Neural cell (in vitro differentiated cells): ENCODE data around the gene ROR1. TPM values are rescaled to one million over a fixed set of nuclear protein-coding genes. Genes with fewer than 3 reads are reported as not detected.

Experiments
- H2AFZ ChIP-seq: fragments of 200-600, 300-800 bp; sonication (generic), shearing (Covaris generic); 2 replicates; pipeline ENCODE4 v1.6.0; 2014; ENCODE audit warnings: low read depth, mild to moderate bottlenecking, antibody characterized with exemption, low read length, moderate library complexity
- H3F3A ChIP-seq: fragments of 200-600 bp; shearing (Covaris generic); 2 replicates; pipeline ENCODE4 v1.6.1; 2016; ENCODE audit warnings: mild to moderate bottlenecking, moderate library complexity, mixed read lengths, antibody characterized with exemption, low read length; ENCODE audit not compliant: insufficient read depth, poor library complexity, severe bottlenecking
- H3K27ac ChIP-seq: fragments of 200-600, 300-800 bp; sonication (generic), shearing (Covaris generic); 2 replicates; pipeline ENCODE4 v1.5.1; 2014; ENCODE audit warnings: mild to moderate bottlenecking, low read length, moderate library complexity
- H3K27me3 ChIP-seq: fragments of 300-800, 200-600 bp; sonication (generic), shearing (Covaris generic); 2 replicates; pipeline ENCODE4 v1.6.0; 2014; ENCODE audit warnings: mild to moderate bottlenecking, low read depth, low read length, moderate library complexity; ENCODE audit not compliant: insufficient read depth
- H3K36me3 ChIP-seq: fragments of 300-800, 200-600 bp; sonication (generic), shearing (Covaris generic); 2 replicates; pipeline ENCODE4 v1.5.1; 2014; ENCODE audit warnings: mild to moderate bottlenecking, antibody characterized with exemption, low read length, moderate library complexity; ENCODE audit not compliant: insufficient read depth
- H3K4me2 ChIP-seq: fragments of 300-800, 200-600 bp; sonication (generic), shearing (Covaris generic); 2 replicates; pipeline ENCODE4 v1.6.0; 2014; ENCODE audit warnings: mild to moderate bottlenecking, low read length
- H3K4me3 ChIP-seq: fragments of 300-800, 200-600 bp; sonication (generic), shearing (Covaris generic); 2 replicates; pipeline ENCODE4 v1.5.1; 2014; ENCODE audit warnings: mild to moderate bottlenecking, low read length, moderate library complexity
- H3K79me2 ChIP-seq: fragments of 200-600 bp; shearing (Covaris generic); replicated peaks from 2 replicates; pipeline ENCODE4 v1.6.0; 2014; ENCODE audit warnings: mild to moderate bottlenecking, low read length, moderate library complexity; ENCODE audit not compliant: insufficient read depth
- H3K9ac ChIP-seq: fragments of 300-800, 200-600 bp; sonication (generic), shearing (Covaris generic); 2 replicates; pipeline ENCODE4 v1.6.1; 2016; ENCODE audit warnings: mild to moderate bottlenecking, low read length, mixed read lengths
- H3K9me2 ChIP-seq: fragments of 200-600 bp; shearing (Covaris generic); 2 replicates; pipeline ENCODE4 v1.6.1; 2016; ENCODE audit warnings: mild to moderate bottlenecking, low read length, mixed read lengths; ENCODE audit not compliant: insufficient read depth
- H3K9me3 ChIP-seq: fragments of 200-600, 300-800 bp; sonication (generic), shearing (Covaris generic); 2 replicates; pipeline ENCODE4 v1.6.1; 2016; ENCODE audit warnings: mild to moderate bottlenecking, mixed run types, low read length, moderate library complexity, mixed read lengths
- H4K20me1 ChIP-seq: fragments of 200-600 bp; shearing (Covaris generic); 2 replicates; pipeline ENCODE4 v1.6.1; 2016; ENCODE audit warnings: mild to moderate bottlenecking, mixed run types; ENCODE audit not compliant: insufficient read depth
- EP300 ChIP-seq: fragments of 450-650 bp; conservative IDR thresholded peaks from 2 replicates; pipeline ENCODE4 v1.6.1; 2014; ENCODE audit warnings: antibody characterized with exemption, mild to moderate bottlenecking, moderate library complexity; ENCODE audit not compliant: poor library complexity, severe bottlenecking
- EZH2 ChIP-seq: fragments of 200-600, 300-800 bp; shearing (Covaris generic), sonication (generic); IDR thresholded peaks from 2 replicates; pipeline ENCODE4 v1.6.1; 2014; ENCODE audit warnings: antibody characterized with exemption, low read length, borderline replicate concordance, mild to moderate bottlenecking; ENCODE audit not compliant: insufficient read depth, poor library complexity, severe bottlenecking
- MXI1 ChIP-seq: fragments of 450-650 bp; conservative IDR thresholded peaks from 2 replicates; pipeline ENCODE4 v1.6.1; 2014; ENCODE audit warnings: antibody characterized with exemption, mild to moderate bottlenecking; ENCODE audit not compliant: poor library complexity, severe bottlenecking
- POLR2AphosphoS5 ChIP-seq: IDR thresholded peaks from 2 replicates; pipeline ENCODE4 v1.6.1; 2012
- RAD21 ChIP-seq: fragments of 450-650 bp; conservative IDR thresholded peaks from 2 replicates; pipeline ENCODE4 v1.6.1; 2014; ENCODE audit warnings: antibody characterized with exemption, mild to moderate bottlenecking, moderate library complexity
- SMC3 ChIP-seq: fragments of 450-650 bp; conservative IDR thresholded peaks from 2 replicates; pipeline ENCODE4 v1.6.1; 2014; ENCODE audit warnings: antibody characterized with exemption, mild to moderate bottlenecking, moderate library complexity; ENCODE audit not compliant: poor library complexity
- TAF1 ChIP-seq: IDR thresholded peaks from 2 replicates; pipeline ENCODE4 v1.6.1; 2012; ENCODE audit warnings: low read depth
- polyA plus RNA-seq: library from polyadenylated mRNA; depleted of rRNA; stranded (reverse); fragments of >200 nt; gene quantifications from 2 replicates; pipeline ENCODE4 v1.2.3, GENCODE V29; 2014
- TF ChIP-seq, protein P1 (sequence below): fragments of 450-650 bp; IDR thresholded peaks from 2 replicates; pipeline ENCODE4 v1.5.1; 2014; ENCODE audit warnings: antibody characterized with exemption, mild to moderate bottlenecking, moderate library complexity; ENCODE audit not compliant: poor library complexity, severe bottlenecking
- TF ChIP-seq, protein P2 (sequence below): IDR thresholded peaks from 2 replicates; pipeline ENCODE4 v1.6.1; 2012; ENCODE audit warnings: borderline replicate concordance

ROR1 gene
- polyA plus RNA-seq, 1 donor from 2014 or later = 0.27 TPM

DNA sequence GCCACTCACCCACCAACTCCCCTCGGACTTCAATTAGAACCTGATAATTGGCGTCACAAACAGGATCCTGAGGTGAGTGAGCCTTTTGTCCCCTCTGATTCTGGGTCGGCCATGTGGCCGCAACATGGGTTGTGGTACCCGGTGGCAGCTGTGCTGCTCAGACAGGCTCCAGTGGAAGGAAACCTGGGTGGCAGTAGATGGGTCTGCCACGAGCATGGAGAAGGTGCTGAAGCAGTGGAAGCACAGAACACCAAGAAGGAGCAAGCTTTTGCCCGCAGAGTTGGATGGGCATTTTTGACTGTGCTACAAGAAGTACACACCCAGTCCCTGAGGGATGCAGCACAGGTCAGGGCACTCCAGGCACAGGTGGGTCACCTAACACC, 413.1 kb downstream of the ROR1 start:
- Histone ChIP-seq H3K9me2 (no peaks in the 10 kb centered on the region), H3K79me2 (no peaks in the 10 kb centered on the region), H3K27me3 (no peaks in the 10 kb centered on the region), H3K9ac (no peak overlapping the region), H3F3A (no peaks in the 10 kb centered on the region), H2AFZ (no peak overlapping the region), H4K20me1 (no peaks in the 10 kb centered on the region), H3K4me3 (no peak overlapping the region), H3K27ac (no peak overlapping the region), H3K36me3 (no peaks in the 10 kb centered on the region), H3K4me2 (no peak overlapping the region), H3K9me3 (no peaks in the 10 kb centered on the region)
- TF ChIP-seq EZH2 (no peak), TAF1 (no peak), SMC3 (no peak), MXI1 (no peak)
- TF ChIP-seq, protein P1, sequence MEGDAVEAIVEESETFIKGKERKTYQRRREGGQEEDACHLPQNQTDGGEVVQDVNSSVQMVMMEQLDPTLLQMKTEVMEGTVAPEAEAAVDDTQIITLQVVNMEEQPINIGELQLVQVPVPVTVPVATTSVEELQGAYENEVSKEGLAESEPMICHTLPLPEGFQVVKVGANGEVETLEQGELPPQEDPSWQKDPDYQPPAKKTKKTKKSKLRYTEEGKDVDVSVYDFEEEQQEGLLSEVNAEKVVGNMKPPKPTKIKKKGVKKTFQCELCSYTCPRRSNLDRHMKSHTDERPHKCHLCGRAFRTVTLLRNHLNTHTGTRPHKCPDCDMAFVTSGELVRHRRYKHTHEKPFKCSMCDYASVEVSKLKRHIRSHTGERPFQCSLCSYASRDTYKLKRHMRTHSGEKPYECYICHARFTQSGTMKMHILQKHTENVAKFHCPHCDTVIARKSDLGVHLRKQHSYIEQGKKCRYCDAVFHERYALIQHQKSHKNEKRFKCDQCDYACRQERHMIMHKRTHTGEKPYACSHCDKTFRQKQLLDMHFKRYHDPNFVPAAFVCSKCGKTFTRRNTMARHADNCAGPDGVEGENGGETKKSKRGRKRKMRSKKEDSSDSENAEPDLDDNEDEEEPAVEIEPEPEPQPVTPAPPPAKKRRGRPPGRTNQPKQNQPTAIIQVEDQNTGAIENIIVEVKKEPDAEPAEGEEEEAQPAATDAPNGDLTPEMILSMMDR = no peak

DNA sequence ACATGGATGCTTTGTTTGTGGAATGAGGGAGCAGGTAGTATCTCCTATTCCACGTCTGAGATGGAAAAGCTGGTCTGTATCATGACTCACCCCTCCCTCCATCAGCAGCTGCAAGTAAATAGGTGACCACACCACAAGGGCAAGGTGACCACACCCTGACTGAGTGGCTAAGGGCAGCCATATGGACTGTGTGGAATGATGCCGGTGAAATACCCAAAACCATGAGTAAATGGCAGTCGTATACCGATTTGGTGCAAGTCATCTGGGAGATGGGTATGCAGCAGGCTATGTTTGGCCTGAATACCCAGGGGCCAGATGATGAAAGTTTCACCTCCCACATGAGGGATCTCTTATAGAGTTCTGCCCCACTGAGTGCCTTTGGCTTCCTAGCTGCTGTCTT, 413.8 kb downstream of the ROR1 start:
- no peak for TF ChIP-seq EP300
- TF ChIP-seq EZH2 = no peak
- no peak for TF ChIP-seq MXI1
- TF ChIP-seq, protein P2, sequence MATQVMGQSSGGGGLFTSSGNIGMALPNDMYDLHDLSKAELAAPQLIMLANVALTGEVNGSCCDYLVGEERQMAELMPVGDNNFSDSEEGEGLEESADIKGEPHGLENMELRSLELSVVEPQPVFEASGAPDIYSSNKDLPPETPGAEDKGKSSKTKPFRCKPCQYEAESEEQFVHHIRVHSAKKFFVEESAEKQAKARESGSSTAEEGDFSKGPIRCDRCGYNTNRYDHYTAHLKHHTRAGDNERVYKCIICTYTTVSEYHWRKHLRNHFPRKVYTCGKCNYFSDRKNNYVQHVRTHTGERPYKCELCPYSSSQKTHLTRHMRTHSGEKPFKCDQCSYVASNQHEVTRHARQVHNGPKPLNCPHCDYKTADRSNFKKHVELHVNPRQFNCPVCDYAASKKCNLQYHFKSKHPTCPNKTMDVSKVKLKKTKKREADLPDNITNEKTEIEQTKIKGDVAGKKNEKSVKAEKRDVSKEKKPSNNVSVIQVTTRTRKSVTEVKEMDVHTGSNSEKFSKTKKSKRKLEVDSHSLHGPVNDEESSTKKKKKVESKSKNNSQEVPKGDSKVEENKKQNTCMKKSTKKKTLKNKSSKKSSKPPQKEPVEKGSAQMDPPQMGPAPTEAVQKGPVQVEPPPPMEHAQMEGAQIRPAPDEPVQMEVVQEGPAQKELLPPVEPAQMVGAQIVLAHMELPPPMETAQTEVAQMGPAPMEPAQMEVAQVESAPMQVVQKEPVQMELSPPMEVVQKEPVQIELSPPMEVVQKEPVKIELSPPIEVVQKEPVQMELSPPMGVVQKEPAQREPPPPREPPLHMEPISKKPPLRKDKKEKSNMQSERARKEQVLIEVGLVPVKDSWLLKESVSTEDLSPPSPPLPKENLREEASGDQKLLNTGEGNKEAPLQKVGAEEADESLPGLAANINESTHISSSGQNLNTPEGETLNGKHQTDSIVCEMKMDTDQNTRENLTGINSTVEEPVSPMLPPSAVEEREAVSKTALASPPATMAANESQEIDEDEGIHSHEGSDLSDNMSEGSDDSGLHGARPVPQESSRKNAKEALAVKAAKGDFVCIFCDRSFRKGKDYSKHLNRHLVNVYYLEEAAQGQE = no peak
- TF ChIP-seq TAF1 = no peak
- TF ChIP-seq POLR2AphosphoS5 = no peak
- TF ChIP-seq SMC3 = no peak
- no peak for TF ChIP-seq RAD21
- TF ChIP-seq, protein P1 = no peak
- Histone ChIP-seq H2AFZ (no peak overlapping the region), H3K27ac (no peak overlapping the region), H3K27me3 (no peaks in the 10 kb centered on the region), H3K79me2 (no peaks in the 10 kb centered on the region), H3F3A (no peaks in the 10 kb centered on the region), H4K20me1 (no peaks in the 10 kb centered on the region), H3K4me3 (no peak overlapping the region), H3K36me3 (no peaks in the 10 kb centered on the region), H3K9me2 (no peaks in the 10 kb centered on the region), H3K9ac (no peak overlapping the region), H3K9me3 (no peaks in the 10 kb centered on the region), H3K4me2 (no peak overlapping the region)
